Measurements from ENCODE around the gene FDX1.

- no peak for TF ChIP-seq EZH2 (IDR thresholded peaks at IDR 0.05; ENCODE audit: low read depth)
- no peak for TF ChIP-seq CTCF (conservative IDR thresholded peaks at IDR 0.05)
These were observed 62.0 kb downstream of the FDX1 start for GRCh38 chr11:110491577-110492320.

All from PC-9 (cell line).